GM18861 (cell line): ENCODE results near the gene SIGLEC9.

ENCODE experiments used
- ATAC-seq: cut with Tn5 transposase; IDR thresholded peaks from one replicate; pipeline ENCODE4 v1.9.1; 2021; ENCODE audit not compliant: unreplicated experiment

SIGLEC9 gene

GRCh38 chr19:51124729-51125128 is at the start of gene SIGLEC9:
Gene SIGLEC9 (plus strand): TSS chr19:51124906. CDS start chr19:51124975, 69 bp downstream.
- no peak for ATAC-seq

GRCh38 chr19:51075998-51076397 is 48.7 kb upstream of the SIGLEC9 start:
- no peak for ATAC-seq

GRCh38 chr19:51076631-51077213 is 48.0 kb upstream of the SIGLEC9 start:
- no peak for ATAC-seq

- ATAC-seq, result no peak
These were observed 46.6 kb upstream of the SIGLEC9 start for GRCh38 chr19:51078104-51078503.

- no peak for ATAC-seq
These were observed 46.0 kb upstream of the SIGLEC9 start for GRCh38 chr19:51078731-51079130.

GRCh38 chr19:51079481-51080110 is 45.1 kb upstream of the SIGLEC9 start:
- ATAC-seq, result no peak

- no peak for ATAC-seq
These were observed 43.2 kb upstream of the SIGLEC9 start for GRCh38 chr19:51081476-51081875.

- ATAC-seq, result no peak
These were observed 42.1 kb upstream of the SIGLEC9 start, which contains the start of gene KLK14 for GRCh38 chr19:51082611-51083010. Gene KLK14 (minus strand): TSS chr19:51082887. CDS start chr19:51082614, 273 bp downstream.

GRCh38 chr19:51083181-51083580 is 41.5 kb upstream of the SIGLEC9 start:
- ATAC-seq, result no peak

- no peak for ATAC-seq
These were observed 40.9 kb upstream of the SIGLEC9 start for GRCh38 chr19:51083783-51084182.

- no peak for ATAC-seq
These were observed 40.2 kb upstream of the SIGLEC9 start for GRCh38 chr19:51084505-51084904.

GRCh38 chr19:51086153-51086850 is 38.4 kb upstream of the SIGLEC9 start:
- no peak for ATAC-seq

- ATAC-seq, result no peak
These were observed 34.9 kb upstream of the SIGLEC9 start for GRCh38 chr19:51089786-51090185.

- no peak for ATAC-seq
These were observed 34.2 kb upstream of the SIGLEC9 start for GRCh38 chr19:51090471-51090870.

- no peak for ATAC-seq
These were observed 33.6 kb upstream of the SIGLEC9 start for GRCh38 chr19:51091126-51091525.

GRCh38 chr19:51091895-51092873 is 32.5 kb upstream of the SIGLEC9 start:
- ATAC-seq, result no peak

GRCh38 chr19:51093101-51093500 is 31.6 kb upstream of the SIGLEC9 start:
- no peak for ATAC-seq

GRCh38 chr19:51093510-51094345 is 31.0 kb upstream of the SIGLEC9 start:
- ATAC-seq, result no peak

GRCh38 chr19:51094696-51095279 is 29.9 kb upstream of the SIGLEC9 start:
- no peak for ATAC-seq
